Jurkat, Clone E6-1 (cell line): Measurements from ENCODE around the gene IDE.
"Not testable (repeated sequence)": the region's sequence is repeated elsewhere in the genome, so short reads cannot be mapped to it uniquely, and the experiment has no call there.

Experiments used
- DNase-seq: peaks from one replicate; pipeline ENCODE4 v3.0.0-alpha.2; 2011; ENCODE audit warnings: low read depth, low spot score
- H3K4me3 ChIP-seq: 2 replicates; pipeline ENCODE4 v1.5.1; 2011; ENCODE audit warnings: mild to moderate bottlenecking, low read length, control low read depth, moderate library complexity

IDE gene

DNA sequence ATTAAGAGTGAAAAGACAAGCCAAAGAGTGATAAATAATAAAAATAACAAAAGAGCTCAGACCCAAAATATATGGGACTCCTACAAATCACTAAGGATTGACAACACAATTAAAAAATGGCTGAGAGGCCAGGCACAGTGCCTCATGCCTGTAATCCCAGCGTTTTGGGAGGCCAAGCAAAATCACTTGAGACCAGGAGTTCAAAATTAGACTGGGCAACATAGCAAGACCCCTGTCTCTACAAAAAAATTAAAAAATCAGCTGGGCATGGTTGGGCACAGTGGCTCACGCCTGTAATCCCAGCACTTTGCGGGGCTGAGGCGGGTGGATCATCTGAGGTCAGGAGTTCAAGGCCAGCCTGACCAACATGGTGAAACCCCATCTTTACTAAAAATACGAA lies 137.3 kb downstream of the IDE start:
- H3K4me3 ChIP-seq: no peak overlapping the region
- DNase-seq: no peak

DNA sequence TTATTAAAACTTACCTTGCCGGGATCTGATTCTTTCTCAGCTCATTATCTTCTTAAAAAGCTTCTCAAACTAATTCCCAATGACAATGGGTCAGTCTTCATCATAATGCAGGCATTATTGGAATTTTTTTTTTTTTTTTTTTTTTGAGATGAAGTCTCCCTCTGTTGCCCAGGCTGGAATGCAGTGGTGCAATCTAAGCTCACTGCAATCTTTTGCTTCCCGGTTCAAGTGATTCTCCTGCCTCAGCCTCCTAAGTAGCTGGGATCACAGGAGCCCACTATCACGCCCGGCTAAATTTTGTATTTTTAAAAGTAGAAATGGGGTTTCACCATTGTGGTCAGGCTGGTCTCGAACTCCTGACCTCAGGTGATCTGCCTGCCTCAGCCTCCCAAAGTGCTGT lies 137.8 kb downstream of the IDE start:
- not testable (repeated sequence) for DNase-seq, H3K4me3 ChIP-seq

- H3K4me3 ChIP-seq: no peak overlapping the region
- DNase-seq: no peak
Measured at GRCh38 chr10:92434385-92434784, 139.5 kb downstream of the IDE start.

DNA sequence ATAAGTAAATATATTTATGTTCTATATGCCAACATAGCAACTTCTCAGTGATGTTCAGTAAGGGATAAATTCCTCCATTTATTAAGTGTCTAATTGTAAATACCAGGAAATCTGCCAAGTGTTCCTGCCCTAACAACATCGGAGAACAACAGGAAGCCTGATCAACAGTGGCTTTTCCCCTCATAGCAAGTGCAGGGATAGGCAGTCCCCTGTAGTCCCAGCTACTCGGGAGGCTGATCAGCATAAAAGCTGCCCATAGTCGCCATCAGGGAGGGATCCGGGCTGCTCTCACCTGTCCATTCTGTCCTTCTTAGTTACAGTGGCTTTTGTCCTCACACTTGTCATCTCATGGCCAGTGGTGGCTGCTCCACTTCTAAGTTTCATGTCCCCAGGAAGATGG lies 141.3 kb downstream of the IDE start:
- no peak for DNase-seq
- H3K4me3 ChIP-seq: no peak overlapping the region

GRCh38 chr10:92430103-92430502 lies 143.8 kb downstream of the IDE start:
- H3K4me3 ChIP-seq: no peak overlapping the region
- no peak for DNase-seq

GRCh38 chr10:92421550-92421949 lies 152.3 kb downstream of the IDE start:
- H3K4me3 ChIP-seq: no peak overlapping the region
- DNase-seq: no peak

- H3K4me3 ChIP-seq: no peak overlapping the region
Measured at GRCh38 chr10:92420546-92421275, 153.2 kb downstream of the IDE start.

DNA sequence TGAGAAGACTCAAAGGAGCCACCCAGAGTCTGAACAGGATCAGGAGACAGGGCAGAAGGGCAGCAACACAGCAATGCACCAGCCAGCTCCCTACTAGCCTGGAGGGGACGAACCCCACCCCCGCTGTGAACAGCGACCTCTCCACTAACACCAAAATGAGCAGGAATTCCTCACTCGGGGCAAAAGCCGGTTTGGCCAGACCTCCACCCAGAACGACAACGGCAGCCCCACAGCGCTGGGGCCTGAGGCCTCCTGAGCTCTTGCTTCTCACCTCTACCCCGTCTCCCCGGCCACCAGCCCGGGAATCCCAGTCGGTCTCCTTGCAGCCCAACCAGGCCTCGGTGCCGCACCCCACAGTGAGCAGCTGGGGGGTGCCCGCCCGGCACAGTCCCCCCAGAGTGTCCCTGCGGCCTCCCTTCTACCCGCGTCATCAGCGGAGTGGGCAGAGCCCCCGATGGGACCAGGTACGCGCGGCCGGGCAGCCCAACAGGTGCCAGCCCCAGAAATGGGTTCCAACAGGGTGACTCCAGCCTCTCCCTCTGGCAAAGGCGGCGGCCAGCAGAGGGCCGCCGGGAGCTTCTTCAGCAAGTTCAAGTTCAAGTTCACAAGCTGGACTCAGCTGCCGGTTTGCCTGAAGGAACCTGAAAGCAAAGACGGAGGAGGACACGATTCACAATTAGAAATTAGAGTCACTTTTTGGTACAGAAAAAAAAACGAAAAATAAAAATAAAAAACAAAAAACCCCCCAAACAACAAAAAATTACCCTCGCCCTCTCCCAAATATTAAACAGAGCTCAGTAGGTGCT lies 153.9 kb downstream of the IDE start:
- no peak for DNase-seq
- no peak overlapping the region for H3K4me3 ChIP-seq

More at GRCh38 chr10:92420546-92421275, 153.2 kb downstream of the IDE start:
- DNase-seq: no peak

DNA sequence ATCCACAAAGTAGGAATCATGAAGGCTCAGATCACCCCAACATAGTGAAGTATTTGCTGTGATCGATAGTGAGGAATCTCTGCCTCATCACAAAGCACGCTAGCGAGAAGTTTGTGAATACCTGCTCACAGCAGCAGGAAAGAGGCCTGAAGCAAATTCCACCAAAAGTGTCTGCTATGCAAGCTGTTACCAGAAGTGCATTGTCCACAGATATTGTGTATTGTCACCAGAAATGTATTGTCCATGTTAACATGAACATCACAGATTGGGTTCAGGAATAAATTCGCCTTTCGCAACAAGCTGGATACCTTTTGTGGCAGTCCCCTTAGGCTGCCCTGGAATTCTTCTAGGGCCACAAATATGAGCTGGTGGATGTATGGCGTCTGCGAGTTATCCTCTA lies 155.0 kb downstream of the IDE start:
- no peak for DNase-seq
- H3K4me3 ChIP-seq: no peak overlapping the region

- no peak overlapping the region for H3K4me3 ChIP-seq
- no peak for DNase-seq
Measured at GRCh38 chr10:92418221-92418620, 155.7 kb downstream of the IDE start.

GRCh38 chr10:92413519-92413918 lies 160.4 kb downstream of the IDE start:
- no peak for DNase-seq
- H3K4me3 ChIP-seq: no peak overlapping the region

- no peak for DNase-seq
- no peak overlapping the region for H3K4me3 ChIP-seq
Measured at GRCh38 chr10:92413011-92413410, 160.9 kb downstream of the IDE start.

GRCh38 chr10:92411406-92411805 lies 162.5 kb downstream of the IDE start:
- no peak overlapping the region for H3K4me3 ChIP-seq
- DNase-seq: no peak

DNA sequence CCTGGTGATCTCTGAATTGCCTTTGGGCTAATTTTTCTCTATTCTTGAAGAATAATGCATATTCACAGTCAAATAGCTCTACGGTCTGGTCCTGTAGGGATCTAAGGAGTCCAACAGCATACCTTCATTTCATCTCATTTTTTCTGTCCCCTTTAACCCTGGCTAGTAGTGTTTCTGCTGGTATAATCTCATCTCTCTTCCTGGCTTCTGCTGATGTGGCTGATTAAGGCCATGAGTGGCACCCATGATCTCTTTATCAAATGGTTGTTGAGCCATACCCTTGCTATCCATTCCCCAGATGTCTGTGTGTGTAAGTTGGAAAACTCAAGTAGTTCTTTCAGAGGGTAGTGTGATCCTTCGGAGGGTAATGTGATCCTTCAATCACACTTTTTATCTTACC lies 163.4 kb downstream of the IDE start:
- DNase-seq: no peak
- no peak overlapping the region for H3K4me3 ChIP-seq

DNA sequence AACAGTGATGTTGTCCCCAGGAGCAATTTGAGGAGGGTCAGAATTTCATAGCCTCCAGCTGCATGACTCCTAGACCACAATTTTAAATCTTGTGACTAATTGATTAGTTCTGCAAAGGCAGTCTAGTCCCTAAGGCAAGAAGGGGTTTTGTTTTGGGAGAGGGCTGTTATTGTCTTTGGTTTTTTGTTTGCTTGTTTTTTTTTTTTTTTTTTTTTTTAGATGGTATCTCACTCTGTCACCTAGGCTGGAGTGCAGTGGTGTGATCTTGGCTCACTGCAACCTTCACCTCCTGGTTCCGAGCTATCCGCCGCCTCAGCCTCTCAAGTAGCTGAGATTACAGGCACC lies 165.9 kb downstream of the IDE start:
- no peak overlapping the region for H3K4me3 ChIP-seq
- DNase-seq: no peak

DNA sequence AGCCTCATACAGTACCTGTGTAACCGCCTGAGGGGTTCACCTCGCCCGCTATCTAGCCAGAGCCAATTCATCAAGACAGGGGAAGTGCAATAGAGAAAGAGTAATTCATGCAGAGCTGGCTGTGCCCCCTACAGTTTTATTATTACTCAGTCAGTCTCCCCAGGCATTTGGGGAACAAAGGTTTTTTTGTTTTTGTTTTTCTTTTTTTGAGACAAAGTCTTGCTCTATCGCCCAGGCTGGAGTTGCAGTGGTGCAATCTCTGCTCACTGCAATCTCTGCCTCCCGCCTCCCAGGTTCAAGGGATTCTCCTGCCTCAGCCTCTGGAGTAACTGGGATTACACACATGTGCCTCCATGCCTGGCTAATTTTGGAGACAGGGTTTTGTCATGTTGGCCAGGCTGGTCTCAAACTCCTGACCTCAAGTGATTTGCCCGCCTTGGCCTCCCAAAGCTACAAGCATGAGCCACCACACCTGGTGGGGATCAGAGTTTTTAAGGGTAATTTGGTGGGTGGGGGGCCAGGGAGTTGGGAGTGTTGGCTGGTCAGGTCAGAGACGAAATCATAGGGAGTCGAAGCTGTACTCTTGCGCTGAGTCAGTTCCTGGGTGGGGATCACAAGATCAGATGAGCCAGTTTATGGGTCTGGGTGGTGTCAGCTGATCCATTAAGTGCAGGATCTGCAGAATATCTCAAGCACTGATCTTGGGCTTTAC lies 166.4 kb downstream of the IDE start:
- no peak overlapping the region for H3K4me3 ChIP-seq
- DNase-seq: no peak

GRCh38 chr10:92405419-92405924 lies 168.4 kb downstream of the IDE start:
- DNase-seq: no peak
- H3K4me3 ChIP-seq: no peak overlapping the region

DNA sequence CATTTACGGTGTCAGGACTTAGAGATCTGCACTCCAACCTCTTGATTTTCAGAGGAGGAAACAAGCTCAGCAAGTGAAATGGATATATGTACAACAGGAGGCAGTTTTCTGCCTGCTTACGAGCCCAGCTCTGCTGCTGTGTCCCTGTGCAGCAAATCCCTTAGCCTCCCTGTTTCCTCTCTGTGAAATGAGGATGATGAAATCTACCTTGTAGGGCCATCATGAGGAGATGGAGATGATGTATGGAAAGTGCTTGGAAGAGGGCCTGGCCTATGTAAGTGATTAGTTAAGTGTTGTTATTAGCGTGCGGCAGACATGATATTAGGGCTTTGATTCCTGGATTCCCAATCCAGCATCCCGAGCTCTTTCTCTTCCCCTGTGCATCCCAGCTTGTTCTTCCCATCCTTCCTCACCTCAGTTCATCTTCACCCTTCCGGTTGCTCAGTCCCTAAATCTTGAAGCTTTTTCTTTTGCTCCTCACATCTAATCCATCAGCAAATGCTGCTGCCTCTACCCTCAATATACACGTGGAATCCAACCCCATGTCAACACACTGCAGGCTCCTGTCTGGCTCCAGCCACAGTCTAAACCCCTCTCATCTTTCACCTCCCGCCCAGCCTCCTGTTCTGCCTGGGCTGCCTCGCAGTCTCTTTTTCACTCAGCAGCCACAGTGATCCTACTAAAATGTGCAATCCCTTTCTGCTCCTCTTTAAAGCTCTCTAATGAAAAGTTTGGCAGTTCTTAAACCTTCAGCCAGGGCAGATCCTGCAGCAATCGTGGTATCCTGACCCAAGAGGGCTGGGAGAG lies 169.1 kb downstream of the IDE start:
- H3K4me3 ChIP-seq: no peak overlapping the region

DNA sequence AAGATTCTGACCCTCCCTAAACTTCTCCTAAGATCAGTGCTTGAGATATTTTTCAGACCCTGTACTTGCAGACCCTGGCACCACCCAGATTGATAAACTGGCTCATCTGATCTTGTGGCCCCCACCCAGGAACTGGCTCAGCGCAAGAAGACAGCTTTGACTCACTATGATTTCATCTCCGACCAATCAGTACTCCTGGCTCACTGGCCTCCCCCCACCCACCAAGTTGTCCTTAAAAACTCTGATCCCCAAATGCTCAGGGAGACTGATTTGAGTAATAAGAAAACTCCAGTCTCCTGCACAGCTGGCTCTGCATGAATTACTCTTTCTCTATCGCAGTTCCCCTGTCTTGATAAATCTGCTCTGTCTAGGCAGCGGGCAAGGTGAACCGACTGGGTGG lies 171.7 kb downstream of the IDE start:
- H3K4me3 ChIP-seq, DNase-seq: not testable (repeated sequence)

More for the DNA sequence above, 169.1 kb downstream of the IDE start:
- DNase-seq: no peak
